Measurements from ENCODE around the gene VGLL4.

DNA sequence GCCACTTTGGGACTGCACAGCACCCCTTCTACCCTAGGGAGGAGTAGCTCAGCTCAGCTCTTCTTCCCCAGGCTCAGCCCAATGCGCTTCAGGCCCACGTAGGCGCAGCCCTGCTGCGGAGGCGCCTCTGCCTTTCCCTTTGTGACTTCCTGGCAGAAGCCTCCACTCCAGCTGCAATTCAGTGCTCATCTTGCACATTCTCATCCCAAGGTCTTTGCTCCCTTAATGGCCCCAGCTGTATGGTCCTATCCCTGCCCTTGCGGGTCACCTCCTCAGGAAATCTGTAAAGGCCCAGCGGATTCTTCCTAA is 109.0 kb downstream of the VGLL4 start:
- TF ChIP-seq, protein P1, sequence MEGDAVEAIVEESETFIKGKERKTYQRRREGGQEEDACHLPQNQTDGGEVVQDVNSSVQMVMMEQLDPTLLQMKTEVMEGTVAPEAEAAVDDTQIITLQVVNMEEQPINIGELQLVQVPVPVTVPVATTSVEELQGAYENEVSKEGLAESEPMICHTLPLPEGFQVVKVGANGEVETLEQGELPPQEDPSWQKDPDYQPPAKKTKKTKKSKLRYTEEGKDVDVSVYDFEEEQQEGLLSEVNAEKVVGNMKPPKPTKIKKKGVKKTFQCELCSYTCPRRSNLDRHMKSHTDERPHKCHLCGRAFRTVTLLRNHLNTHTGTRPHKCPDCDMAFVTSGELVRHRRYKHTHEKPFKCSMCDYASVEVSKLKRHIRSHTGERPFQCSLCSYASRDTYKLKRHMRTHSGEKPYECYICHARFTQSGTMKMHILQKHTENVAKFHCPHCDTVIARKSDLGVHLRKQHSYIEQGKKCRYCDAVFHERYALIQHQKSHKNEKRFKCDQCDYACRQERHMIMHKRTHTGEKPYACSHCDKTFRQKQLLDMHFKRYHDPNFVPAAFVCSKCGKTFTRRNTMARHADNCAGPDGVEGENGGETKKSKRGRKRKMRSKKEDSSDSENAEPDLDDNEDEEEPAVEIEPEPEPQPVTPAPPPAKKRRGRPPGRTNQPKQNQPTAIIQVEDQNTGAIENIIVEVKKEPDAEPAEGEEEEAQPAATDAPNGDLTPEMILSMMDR (IDR thresholded peaks at IDR 0.05): no peak
- TF ChIP-seq POLR2A (IDR thresholded peaks at IDR 0.05): no peak

Data from prostate gland (tissue), 2 donors.